GM12878 (cell line): Measurements from ENCODE around the gene KIF22.

Experiments
- ESRRA ChIP-seq: IDR thresholded peaks from 2 replicates; pipeline ENCODE4 v1.6.1; 2012; ENCODE audit warnings: mild to moderate bottlenecking, low read length, improper control_type of control experiment
- HDAC6 ChIP-seq: fragments of 200-600 bp; sonication (generic); IDR thresholded peaks from one replicate; pipeline ENCODE4 v1.8.0; 2017; ENCODE audit warnings: antibody characterized with exemption; ENCODE audit not compliant: unreplicated experiment
- NFIC ChIP-seq: IDR thresholded peaks from 2 replicates; pipeline ENCODE4 v1.6.1; 2012; ENCODE audit warnings: low read depth, mild to moderate bottlenecking, inconsistent platforms, low read length, moderate library complexity
- RFX5 ChIP-seq: IDR thresholded peaks from 2 replicates; pipeline ENCODE4 v1.6.1; 2011; ENCODE audit warnings: low read depth, low read length, improper control_type of control experiment
- TF ChIP-seq, protein P1 (sequence below): fragments of 450-650 bp; conservative IDR thresholded peaks from 2 replicates; pipeline ENCODE4 v1.6.1; 2017; ENCODE audit warnings: mild to moderate bottlenecking, moderate library complexity
- TF ChIP-seq, protein P2 (sequence below), 3 experiments: IDR thresholded peaks in 2 of 3; conservative IDR thresholded peaks in 1 of 3; 2 replicates each; pipeline ENCODE4 v1.5.1; 2011; ENCODE audit warnings: low read depth in 3 of 3, low read length in 3 of 3, mild to moderate bottlenecking in 3 of 3, control low read depth in 2 of 3, moderate library complexity in 2 of 3, inconsistent platforms in 1 of 3, mixed read lengths in 1 of 3; ENCODE audit not compliant: control insufficient read depth in 2 of 3, insufficient read depth in 1 of 3; ENCODE audit errors: extremely low read depth in 1 of 3
- TF ChIP-seq, protein P3 (sequence below): IDR thresholded peaks from 2 replicates; pipeline ENCODE4 v1.6.1; 2011; ENCODE audit warnings: borderline replicate concordance, low read depth, mild to moderate bottlenecking, moderate library complexity, mixed read lengths, low read length; ENCODE audit not compliant: insufficient read depth; ENCODE audit errors: extremely low read length

DNA sequence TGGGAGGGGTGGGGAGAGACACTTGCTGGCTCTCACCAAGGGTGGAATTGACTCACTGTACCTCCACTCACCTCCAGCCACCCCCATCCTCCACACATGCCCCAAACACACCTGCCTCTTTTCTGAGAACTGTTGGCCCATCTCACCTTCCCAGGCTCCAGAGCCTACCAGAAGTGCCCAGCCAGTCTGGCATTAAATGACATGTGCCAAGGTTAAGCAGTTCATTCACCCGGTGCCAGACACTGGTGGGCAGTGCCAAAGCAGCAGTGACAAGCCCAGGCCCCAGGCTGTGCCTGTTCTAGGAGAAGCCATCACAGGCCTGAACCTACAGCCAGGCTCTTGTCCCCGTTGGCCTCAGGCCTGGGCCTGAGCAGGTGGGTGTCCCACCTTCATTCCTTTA lies 40.9 kb downstream of the KIF22 start:
- TF ChIP-seq HDAC6 (no peak), RFX5 (no peak), NFIC (no peak), ESRRA (no peak)
- TF ChIP-seq, protein P1, sequence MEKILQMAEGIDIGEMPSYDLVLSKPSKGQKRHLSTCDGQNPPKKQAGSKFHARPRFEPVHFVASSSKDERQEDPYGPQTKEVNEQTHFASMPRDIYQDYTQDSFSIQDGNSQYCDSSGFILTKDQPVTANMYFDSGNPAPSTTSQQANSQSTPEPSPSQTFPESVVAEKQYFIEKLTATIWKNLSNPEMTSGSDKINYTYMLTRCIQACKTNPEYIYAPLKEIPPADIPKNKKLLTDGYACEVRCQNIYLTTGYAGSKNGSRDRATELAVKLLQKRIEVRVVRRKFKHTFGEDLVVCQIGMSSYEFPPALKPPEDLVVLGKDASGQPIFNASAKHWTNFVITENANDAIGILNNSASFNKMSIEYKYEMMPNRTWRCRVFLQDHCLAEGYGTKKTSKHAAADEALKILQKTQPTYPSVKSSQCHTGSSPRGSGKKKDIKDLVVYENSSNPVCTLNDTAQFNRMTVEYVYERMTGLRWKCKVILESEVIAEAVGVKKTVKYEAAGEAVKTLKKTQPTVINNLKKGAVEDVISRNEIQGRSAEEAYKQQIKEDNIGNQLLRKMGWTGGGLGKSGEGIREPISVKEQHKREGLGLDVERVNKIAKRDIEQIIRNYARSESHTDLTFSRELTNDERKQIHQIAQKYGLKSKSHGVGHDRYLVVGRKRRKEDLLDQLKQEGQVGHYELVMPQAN, result no peak
- TF ChIP-seq, protein P2, sequence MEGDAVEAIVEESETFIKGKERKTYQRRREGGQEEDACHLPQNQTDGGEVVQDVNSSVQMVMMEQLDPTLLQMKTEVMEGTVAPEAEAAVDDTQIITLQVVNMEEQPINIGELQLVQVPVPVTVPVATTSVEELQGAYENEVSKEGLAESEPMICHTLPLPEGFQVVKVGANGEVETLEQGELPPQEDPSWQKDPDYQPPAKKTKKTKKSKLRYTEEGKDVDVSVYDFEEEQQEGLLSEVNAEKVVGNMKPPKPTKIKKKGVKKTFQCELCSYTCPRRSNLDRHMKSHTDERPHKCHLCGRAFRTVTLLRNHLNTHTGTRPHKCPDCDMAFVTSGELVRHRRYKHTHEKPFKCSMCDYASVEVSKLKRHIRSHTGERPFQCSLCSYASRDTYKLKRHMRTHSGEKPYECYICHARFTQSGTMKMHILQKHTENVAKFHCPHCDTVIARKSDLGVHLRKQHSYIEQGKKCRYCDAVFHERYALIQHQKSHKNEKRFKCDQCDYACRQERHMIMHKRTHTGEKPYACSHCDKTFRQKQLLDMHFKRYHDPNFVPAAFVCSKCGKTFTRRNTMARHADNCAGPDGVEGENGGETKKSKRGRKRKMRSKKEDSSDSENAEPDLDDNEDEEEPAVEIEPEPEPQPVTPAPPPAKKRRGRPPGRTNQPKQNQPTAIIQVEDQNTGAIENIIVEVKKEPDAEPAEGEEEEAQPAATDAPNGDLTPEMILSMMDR (IDR thresholded peaks at IDR 0.05 in 2 of 3, conservative IDR thresholded peaks at IDR 0.05 in 1 of 3; ENCODE audit: control insufficient read depth in 2 of 3, extremely low read depth in 1 of 3, insufficient read depth in 1 of 3, low read depth in 3 of 3, low read length in 3 of 3), result no peak
- TF ChIP-seq, protein P3, sequence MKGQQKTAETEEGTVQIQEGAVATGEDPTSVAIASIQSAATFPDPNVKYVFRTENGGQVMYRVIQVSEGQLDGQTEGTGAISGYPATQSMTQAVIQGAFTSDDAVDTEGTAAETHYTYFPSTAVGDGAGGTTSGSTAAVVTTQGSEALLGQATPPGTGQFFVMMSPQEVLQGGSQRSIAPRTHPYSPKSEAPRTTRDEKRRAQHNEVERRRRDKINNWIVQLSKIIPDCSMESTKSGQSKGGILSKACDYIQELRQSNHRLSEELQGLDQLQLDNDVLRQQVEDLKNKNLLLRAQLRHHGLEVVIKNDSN, result no peak
